NCI-H1105 (cell line): Measurements from ENCODE around the gene SLAMF1.
"Not testable (repeated sequence)": the region's sequence is repeated elsewhere in the genome, so short reads cannot be mapped to it uniquely, and the experiment has no call there.

Experiments used
- DNase-seq: peaks from one replicate; lab custom pipeline; 2025; lab: John Stamatoyannopoulos, UW

Gene SLAMF1, protein sequence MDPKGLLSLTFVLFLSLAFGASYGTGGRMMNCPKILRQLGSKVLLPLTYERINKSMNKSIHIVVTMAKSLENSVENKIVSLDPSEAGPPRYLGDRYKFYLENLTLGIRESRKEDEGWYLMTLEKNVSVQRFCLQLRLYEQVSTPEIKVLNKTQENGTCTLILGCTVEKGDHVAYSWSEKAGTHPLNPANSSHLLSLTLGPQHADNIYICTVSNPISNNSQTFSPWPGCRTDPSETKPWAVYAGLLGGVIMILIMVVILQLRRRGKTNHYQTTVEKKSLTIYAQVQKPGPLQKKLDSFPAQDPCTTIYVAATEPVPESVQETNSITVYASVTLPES

GRCh38 chr1:160646711-160647328, at the start of gene SLAMF1:
Gene SLAMF1 (minus strand): TSS chr1:160647044. CDS start chr1:160646945, 99 bp downstream.
- no peak for DNase-seq

GRCh38 chr1:160692390-160692789, 45.5 kb upstream of the SLAMF1 start:
- not testable (repeated sequence) for DNase-seq

GRCh38 chr1:160685266-160685665, 38.4 kb upstream of the SLAMF1 start:
- no peak for DNase-seq

GRCh38 chr1:160682983-160683865, 36.4 kb upstream of the SLAMF1 start:
- DNase-seq = no peak

GRCh38 chr1:160681891-160682140, 35.0 kb upstream of the SLAMF1 start:
- no peak for DNase-seq

- no peak for DNase-seq
Observed at GRCh38 chr1:160681066-160681890, 34.4 kb upstream of the SLAMF1 start.

DNA sequence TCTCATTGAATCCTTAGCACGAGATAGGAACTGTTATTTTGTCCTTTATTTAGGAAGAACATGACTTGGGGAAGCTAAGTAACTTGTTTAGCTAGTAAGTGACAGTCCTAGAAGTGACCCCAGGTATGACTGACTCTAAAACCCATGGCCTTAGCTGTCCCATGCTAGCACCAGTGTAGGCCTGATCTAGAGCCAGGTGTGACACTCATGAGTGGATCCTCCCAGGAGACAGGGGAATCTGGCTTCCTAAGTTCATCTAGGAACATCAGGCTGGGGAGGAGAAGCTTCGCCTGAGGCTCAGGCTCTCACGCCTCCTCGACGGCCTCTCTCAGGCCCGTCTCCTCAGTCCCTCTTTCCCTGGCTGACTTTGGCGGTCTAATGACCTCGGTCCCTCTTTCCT, 33.6 kb upstream of the SLAMF1 start:
- DNase-seq = no peak

- DNase-seq = no peak
Observed at GRCh38 chr1:160679893-160680292, 33.0 kb upstream of the SLAMF1 start.

DNA sequence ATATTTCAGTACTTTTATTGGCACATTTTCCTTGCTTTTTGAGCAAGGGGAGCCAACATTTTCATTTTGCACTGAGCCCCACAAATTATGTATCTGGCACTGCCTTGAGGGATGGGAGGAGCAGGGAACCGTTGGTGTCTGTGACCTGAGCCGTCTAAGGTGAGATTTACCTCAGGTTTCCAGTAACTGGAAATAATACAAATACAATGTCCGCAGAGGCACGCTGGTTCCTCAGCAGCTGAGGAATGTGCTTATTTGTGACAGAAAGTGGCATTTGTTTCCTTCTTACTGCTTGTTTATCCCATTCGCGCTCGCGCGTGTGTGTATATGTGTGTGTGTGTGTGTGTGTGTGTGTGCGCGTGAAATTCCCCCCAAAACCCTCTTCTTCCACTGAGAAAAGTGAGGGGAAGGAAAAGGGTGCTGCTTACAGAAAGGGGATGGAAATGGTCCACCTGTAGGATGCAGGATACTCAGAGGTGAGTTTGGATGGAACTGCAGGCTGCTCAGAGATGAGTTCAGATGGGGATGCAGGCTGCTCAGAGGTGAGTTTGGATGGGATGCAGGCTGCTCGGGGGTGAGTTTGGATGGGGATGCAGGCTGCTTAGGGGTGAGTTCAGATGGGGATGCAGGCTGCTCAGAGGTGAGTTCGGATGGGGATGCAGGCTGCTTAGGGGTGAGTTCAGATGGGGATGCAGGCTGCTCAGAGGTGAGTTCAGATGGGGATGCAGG, 30.2 kb upstream of the SLAMF1 start:
- no peak for DNase-seq

DNA sequence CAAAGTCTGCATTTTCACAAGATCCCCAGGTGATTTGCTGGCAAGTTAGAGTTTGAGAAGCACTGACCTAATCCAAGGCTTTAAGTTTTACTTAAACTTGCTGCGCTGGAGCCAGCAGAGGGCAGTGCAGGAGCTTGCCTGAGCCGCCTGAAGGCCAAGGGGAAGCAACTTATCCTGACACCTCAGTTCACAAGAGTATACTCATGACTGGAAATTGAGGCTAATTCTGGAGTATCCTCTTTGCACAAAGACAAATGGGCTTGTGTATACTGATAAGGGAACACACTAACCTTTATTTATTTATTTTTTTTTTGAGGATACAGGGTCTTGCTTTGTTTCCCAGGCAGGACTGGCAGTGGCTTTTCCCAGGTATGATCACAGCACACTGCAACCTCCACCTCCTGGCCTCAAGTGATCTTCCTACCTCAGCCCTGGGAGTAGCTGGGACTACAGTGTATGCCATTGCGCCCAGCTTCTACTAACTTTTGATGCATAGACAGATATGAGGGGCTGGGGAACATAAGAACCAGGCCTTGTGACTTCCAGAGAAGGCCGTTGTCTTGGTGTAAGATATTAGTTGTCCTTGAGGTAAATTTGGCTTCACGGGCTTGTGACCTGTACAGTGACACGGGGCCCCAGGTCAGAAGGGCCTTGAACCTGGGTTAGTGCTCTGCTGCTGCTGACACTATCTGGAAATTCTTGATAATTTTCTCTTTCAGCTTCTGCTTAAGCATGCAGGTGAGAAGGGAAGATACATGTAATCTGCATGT, 29.0 kb upstream of the SLAMF1 start:
- DNase-seq = peak; percentile 12

DNA sequence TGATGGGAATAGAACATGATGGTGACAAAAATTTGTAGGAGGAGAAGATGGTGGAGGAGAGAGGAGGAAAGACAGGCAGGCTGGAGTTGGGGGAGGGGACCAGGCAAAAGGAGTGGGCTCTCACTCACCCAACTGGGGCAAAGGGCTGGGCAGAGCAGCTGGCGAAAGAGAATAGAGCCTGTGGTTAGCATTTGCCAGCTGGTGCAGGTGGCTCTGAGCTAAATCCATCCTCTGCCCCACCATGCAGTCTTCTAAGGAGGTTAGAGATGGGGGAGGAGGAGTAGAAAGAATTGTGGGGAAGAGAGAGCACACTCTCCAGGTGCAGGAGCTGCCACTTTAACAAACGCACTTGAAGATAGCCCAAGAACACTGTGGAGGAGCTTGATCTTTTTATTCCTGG, 27.6 kb upstream of the SLAMF1 start:
- no peak for DNase-seq

GRCh38 chr1:160672789-160673695, 26.2 kb upstream of the SLAMF1 start:
- DNase-seq = no peak

DNA sequence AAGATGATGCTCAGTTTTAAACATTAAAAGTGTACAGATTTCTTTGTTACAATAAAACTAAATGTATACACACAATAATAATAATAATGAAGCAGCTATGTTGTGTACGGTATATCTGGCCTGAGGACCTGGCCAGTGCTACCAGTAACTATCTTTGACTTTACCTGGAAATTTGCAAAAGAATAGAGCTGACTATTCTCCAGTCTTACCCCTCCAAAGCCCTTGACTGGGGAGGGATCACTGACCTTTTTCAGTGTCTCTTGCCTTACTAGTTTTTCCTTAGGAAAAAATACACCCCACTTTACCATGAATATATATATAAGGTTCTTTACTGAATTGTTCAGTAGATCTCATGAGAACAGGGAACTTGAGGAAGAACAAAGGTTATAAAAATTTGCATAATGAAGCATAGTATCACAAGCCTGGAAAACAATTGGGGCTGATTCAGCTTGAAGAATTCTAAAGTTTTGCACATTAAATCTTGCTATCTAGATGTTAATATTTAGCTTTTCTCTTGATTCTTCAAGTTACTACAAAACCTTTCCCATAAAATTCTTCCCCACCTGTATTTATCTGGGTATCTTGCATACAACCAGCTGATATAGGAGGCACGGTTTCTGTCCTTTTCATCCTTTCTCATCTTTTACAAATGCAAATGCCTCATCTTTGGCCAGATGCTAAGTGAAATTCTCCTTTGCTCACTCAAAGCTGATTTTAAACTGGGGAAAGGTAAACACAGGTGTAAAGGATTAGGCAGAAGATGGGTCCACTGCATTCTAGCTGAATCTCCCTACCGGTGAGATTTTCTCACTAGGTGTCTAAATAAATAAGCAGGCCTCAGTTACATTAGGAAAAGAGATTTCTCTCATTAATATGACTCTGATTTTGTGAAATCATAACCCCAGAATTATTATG, 25.0 kb upstream of the SLAMF1 start:
- DNase-seq = no peak

- no peak for DNase-seq
Observed at GRCh38 chr1:160670701-160671100, 23.9 kb upstream of the SLAMF1 start.

- DNase-seq = no peak
Observed at GRCh38 chr1:160669802-160670201, 23.0 kb upstream of the SLAMF1 start.

DNA sequence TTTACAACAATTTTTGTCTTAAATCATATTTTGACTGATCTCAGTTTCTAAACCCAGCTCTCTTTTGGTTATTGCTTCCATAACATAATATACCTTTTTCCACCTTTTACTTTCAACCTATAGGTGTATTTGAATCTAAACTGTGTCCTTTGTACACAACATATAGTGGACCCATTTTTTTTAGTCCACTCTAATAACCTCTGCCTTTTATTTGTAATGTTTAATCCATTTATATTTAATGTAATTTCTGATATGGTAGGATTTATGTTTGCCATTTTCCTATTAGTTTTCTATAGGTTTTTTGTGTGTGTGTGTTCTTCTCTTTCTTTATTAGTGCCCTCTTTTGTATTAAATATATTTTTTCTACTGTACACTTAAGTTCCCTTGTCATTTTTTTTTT, 22.4 kb upstream of the SLAMF1 start:
- no peak for DNase-seq

GRCh38 chr1:160667896-160668295, 21.1 kb upstream of the SLAMF1 start:
- DNase-seq = no peak

- DNase-seq = no peak
Observed at GRCh38 chr1:160666079-160666442, 19.2 kb upstream of the SLAMF1 start.
